ENCODE data around the gene GAL. TPM values are rescaled to one million over a fixed set of nuclear protein-coding genes. Genes with fewer than 3 reads are reported as not detected.

The GAL gene
- total and polyA plus RNA-seq, 2 of the 8 experiments (the other 6 are each of a cell fraction or from before 2014, with no cell fraction given), result 81.8 to 233 TPM

- Histone ChIP-seq H3K56ac (replicated peaks; ENCODE audit: insufficient read length, low read depth, low read length) (no peak overlapping the region), H3K14ac (ENCODE audit: insufficient read length) (no peak overlapping the region), H2BK5ac (ENCODE audit: low read depth, low read length) (no peak overlapping the region), H3K23ac (ENCODE audit: insufficient read length) (no peak overlapping the region), H4K8ac (ENCODE audit: extremely low read depth, insufficient read depth, low read length) (no peak overlapping the region), H3K9ac (replicated peaks in 1 of 4; ENCODE audit: extremely low read depth in 1 of 4, low read depth in 3 of 4, low read length in 3 of 4) (no peak overlapping the region), H4K20me1 (replicated peaks in 1 of 2; ENCODE audit: control insufficient read depth in 1 of 2, insufficient read depth in 2 of 2, low read length in 2 of 2) (peaks cover 0 to 4% of the 10 kb centered on the region in 2 experiments), H3K4me2 (ENCODE audit: insufficient read depth in 1 of 2, low read depth in 2 of 2, low read length in 2 of 2) (no peak overlapping the region), H2BK120ac (replicated peaks; ENCODE audit: low read depth, low read length) (no peak overlapping the region), H3K4me1 (replicated peaks in 1 of 4; ENCODE audit: control insufficient read depth in 3 of 4, insufficient read depth in 4 of 4, low read length in 3 of 4) (peaks cover 0 to 13% (median 10%) of the 10 kb centered on the region in 4 experiments; a peak in 6 of 7 replicates), H3K36me3 (ENCODE audit: control insufficient read depth in 2 of 4, insufficient read depth in 4 of 4, low read length in 3 of 4) (peaks cover 0 to 2% (median 0%) of the 10 kb centered on the region in 4 experiments; a peak in 1 of 8 replicates), H3K79me2 (ENCODE audit: control insufficient read depth in 1 of 2, insufficient read depth in 2 of 2, low read length in 2 of 2) (no peaks in the 10 kb centered on the region), H3K4ac (replicated peaks; ENCODE audit: insufficient read length, low read depth, low read length) (no peak overlapping the region), H2AK5ac (ENCODE audit: low read depth, low read length) (peak overlapping the region; percentile 47; the same call in 1 of the 2 replicates), H3K4me3 (ENCODE audit: extremely low read depth in 1 of 4, insufficient read depth in 2 of 4, low read depth in 3 of 4, low read length in 4 of 4) (no peak overlapping the region), H3K9me3 (ENCODE audit: insufficient read depth in 2 of 2, low read depth in 1 of 2, low read length in 1 of 2) (no peaks in the 10 kb centered on the region), H3K27ac (ENCODE audit: low read depth, low read length) (no peak overlapping the region), H3K18ac (ENCODE audit: extremely low read depth, low read length) (no peak overlapping the region), H3K23me2 (ENCODE audit: low read depth, low read length) (peaks cover 7% of the 10 kb centered on the region; the same call in 1 of the 2 replicates), H3K79me1 (ENCODE audit: low read depth, low read length) (no peaks in the 10 kb centered on the region), H2BK12ac (ENCODE audit: low read depth, low read length) (peak overlapping the region; percentile 42; the same call in 1 of the 2 replicates), H2BK15ac (ENCODE audit: low read length) (peak overlapping the region; percentile 7; the same call in 1 of the 2 replicates), H4K5ac (ENCODE audit: insufficient read length, low read depth, low read length) (no peak overlapping the region), H2BK20ac (ENCODE audit: low read length) (0 out of 2 replicates have a peak overlapping the region, but pooled peaks have one; percentile 25), H3K27me3 (replicated peaks in 1 of 4; ENCODE audit: control insufficient read depth in 3 of 4, extremely low read depth in 1 of 4, insufficient read depth in 3 of 4, low read length in 3 of 4) (peaks cover 11 to 41% (median 31%) of the 10 kb centered on the region in 4 experiments), H2AFZ (ENCODE audit: low read length) (no peak overlapping the region), H4K91ac (replicated peaks; ENCODE audit: insufficient read length, low read length) (no peak overlapping the region)
- POLR2A ChIA-PET (ENCODE audit: partially characterized antibody), result interaction anchor here (0.8 to 3.5 kb wide), 2 partner anchors 8 to 66 kb away, joined by 3 to 22 read pairs; no protein-coding TSS in a partner anchor
- TF ChIP-seq SAP30 (IDR thresholded peaks at IDR 0.05; ENCODE audit: insufficient read depth, insufficient replicate concordance, low read length) (no peak), TCF12 (IDR thresholded peaks at IDR 0.05; ENCODE audit: low read depth, low read length) (no peak), SP4 (IDR thresholded peaks at IDR 0.05; ENCODE audit: low read length) (no peak), E2F6 (IDR thresholded peaks at IDR 0.05) (no peak), NANOG (IDR thresholded peaks at IDR 0.05; ENCODE audit: insufficient read depth, low read depth, low read length, poor library complexity, severe bottlenecking) (no peak), NRF1 (IDR thresholded peaks at IDR 0.05; ENCODE audit: low read depth, low read length) (no peak)
- CTCF ChIA-PET (ENCODE audit: partially characterized antibody), result interaction anchor here (0.6 to 1.7 kb wide), 3 partner anchors 9 to 124 kb away, joined by 3 to 5 read pairs (median 3); no protein-coding TSS in a partner anchor
- DNase-seq (ENCODE audit: low read depth in 1 of 2, low spot score in 2 of 2), result no peak
- FAIRE-seq, result no peak
- 81% methylated on average over 9 of the region's 9 CpGs; no CpG with 5 or more reads in 1 of the 2 experiments for WGBS, 2 experiments (ENCODE audit: extremely low coverage in 1 of 2, insufficient coverage in 1 of 2, insufficient read length in 1 of 2, insufficient replicate concordance in 2 of 2, low coverage in 1 of 2, low lambda C conversion rate in 2 of 2, missing lambda C conversion rate in 1 of 2)
Observed at GRCh38 chr11:68682531-68682961, 1.8 kb upstream of the GAL start.
